ENCODE data around the gene UVSSA. TPM values are rescaled to one million over a fixed set of nuclear protein-coding genes. Genes with fewer than 3 reads are reported as not detected.

The UVSSA gene
- total RNA-seq, 2 donors from 2014 or later = 18.2 to 26.0 TPM

DNA sequence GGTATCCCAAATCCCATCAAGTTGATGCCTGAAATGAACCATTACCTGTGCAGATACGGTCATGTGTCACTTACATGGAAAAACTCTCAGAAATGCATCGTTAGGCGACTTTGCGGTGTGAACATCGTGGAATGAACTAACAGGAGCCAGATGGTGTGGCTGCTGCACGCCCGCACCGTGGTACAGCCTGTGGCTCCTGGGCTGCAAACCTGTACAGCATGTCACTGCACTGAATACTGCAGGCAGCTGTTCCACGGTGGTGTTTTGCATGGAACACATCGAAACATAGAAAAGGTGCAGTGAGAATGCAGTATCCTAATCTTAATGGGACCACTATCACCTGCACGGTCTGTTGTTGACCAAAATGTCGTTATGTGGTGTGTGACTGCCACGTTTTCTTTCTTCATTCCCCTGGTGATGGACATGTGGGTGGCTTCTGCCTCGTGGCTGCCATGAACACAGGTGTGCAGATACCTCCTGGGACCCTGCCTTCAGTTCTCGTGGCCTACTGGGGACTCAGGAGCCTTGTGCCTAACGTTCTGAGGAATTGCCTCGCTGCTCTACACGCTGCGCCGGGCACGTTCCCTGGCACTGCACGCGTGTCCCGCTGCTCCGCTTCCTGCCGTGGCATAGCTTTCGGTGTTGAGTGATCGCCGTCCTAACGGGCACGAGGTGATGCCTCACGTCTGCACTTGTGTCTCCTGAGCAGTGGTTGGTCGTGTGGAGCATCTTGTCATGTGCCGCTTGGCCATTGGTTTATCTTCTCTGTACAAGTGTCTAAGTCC lies 38.9 kb upstream of the UVSSA start:
- TF ChIP-seq, protein P1, sequence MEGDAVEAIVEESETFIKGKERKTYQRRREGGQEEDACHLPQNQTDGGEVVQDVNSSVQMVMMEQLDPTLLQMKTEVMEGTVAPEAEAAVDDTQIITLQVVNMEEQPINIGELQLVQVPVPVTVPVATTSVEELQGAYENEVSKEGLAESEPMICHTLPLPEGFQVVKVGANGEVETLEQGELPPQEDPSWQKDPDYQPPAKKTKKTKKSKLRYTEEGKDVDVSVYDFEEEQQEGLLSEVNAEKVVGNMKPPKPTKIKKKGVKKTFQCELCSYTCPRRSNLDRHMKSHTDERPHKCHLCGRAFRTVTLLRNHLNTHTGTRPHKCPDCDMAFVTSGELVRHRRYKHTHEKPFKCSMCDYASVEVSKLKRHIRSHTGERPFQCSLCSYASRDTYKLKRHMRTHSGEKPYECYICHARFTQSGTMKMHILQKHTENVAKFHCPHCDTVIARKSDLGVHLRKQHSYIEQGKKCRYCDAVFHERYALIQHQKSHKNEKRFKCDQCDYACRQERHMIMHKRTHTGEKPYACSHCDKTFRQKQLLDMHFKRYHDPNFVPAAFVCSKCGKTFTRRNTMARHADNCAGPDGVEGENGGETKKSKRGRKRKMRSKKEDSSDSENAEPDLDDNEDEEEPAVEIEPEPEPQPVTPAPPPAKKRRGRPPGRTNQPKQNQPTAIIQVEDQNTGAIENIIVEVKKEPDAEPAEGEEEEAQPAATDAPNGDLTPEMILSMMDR (IDR thresholded peaks at IDR 0.05) = no peak
- Histone ChIP-seq H3K9me3 (no peaks in the 10 kb centered on the region), H3K4me3 (no peak overlapping the region), H3K27ac (no peak overlapping the region), H3K27me3 (no peaks in the 10 kb centered on the region), H3K36me3 (replicated peaks in 1 of 2; ENCODE audit: insufficient read depth in 1 of 2, low read depth in 2 of 2) (peaks cover 4% of the 10 kb centered on the region in 2 donors), H3K4me1 (peaks cover 23% of the 10 kb centered on the region)
- WGBS, 2 donors = 92 to 96% methylated on average over 29 to 34 of the region's 34 CpGs
- no peak for ATAC-seq
- no peak for DNase-seq
- intact Hi-C loops (cut with DNase I) = no loop called here

DNA sequence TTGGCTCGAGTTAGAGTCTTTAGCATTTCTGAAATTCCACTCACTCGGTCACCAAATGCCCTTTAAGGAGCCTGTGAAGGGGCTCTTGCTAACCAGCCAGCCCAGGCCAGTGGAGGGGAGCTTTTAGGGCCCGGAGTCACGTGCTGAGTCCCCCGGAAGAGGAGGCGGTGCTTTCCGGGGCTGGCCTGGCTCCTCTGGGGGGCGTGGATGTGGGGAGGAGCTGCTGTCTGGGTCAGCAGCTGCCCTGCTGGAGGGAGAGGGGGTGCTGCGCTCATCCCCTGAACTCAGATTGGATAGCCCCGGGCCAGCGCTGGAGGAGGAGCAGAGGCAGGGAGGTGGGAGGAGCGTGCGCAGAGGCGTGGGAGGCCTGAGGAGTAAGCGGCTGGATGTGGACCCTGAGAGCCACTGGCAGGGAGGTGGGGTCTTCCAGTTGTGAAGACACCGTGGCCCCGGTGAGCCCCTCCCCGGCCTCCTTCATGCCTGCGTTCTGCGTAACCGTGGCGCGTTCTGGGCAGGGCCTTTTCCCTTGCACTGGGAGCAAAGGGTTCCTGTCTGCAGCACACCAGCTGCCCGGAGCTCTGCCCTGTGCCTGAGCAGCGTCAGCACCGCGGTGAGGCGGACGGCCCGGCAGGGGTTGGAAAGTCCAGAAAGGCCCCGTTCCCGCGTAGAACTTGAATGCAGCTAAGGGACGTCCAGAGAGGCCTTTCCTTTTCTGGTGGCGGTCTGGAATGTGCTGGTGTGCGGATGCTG lies 37.6 kb upstream of the UVSSA start:
- intact Hi-C loops (cut with DNase I) = no loop called here
- peak; percentile 56 to 81 (median 72) for DNase-seq
- Histone ChIP-seq H3K27me3 (no peaks in the 10 kb centered on the region), H3K4me3 (no peak overlapping the region), H3K27ac (peak overlapping the region in 2 of 4 donors; percentile 44 to 57), H3K4me1 (peaks cover 23% of the 10 kb centered on the region), H3K9me3 (no peaks in the 10 kb centered on the region), H3K36me3 (replicated peaks in 1 of 2; ENCODE audit: insufficient read depth in 1 of 2, low read depth in 2 of 2) (peaks cover 10 to 12% of the 10 kb centered on the region in 2 donors)
- peak; percentile 86 for ATAC-seq
- 26 to 53% methylated on average over 29 to 36 of the region's 36 CpGs for WGBS, 2 donors
- TF ChIP-seq, protein P1 (IDR thresholded peaks at IDR 0.05) = no peak

DNA sequence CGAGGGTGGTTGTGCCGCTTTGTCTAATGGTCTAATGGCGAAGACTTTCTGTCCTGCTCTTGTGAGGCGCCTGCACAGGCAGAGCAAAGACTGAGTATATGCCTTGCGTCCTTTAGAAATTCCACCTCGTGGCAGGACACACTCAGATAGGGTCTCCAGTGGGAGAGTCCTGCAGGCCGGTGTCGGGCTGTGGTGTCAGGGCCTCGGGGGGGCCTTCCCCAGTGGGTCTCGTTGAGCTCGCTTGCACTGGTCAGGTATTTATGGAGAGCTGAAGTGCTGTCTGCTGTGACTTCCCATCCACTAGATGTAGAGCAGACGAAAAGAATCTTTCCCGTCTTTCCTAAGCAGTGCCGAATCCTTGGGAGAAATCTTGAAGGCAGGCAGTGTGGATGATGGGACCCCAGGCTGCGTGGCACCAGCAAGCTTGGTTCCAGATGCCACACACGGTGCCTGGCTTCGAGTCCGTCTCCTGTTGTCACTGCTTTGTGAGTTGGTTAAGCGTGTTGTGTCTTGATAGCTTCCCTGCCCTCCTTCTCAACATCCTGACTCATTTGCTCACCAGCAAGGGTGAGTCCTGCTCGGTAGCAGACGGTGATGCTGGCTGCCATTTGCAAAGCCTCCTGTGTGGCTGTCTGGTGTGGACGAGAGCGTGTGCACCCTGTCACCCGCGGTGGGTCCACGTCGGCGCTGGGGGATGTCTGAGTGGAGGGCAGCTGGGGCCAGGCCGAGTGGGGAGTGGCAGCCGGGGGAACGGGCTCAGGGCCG lies 36.8 kb upstream of the UVSSA start:
- H3K4me3 ChIP-seq = no peak overlapping the region
- TF ChIP-seq, protein P1 (IDR thresholded peaks at IDR 0.05) = no peak
- TF ChIP-seq POLR2A (IDR thresholded peaks at IDR 0.05) = no peak
- no peaks in the 10 kb centered on the region for H3K27me3 ChIP-seq
- 77 to 97% methylated on average over 14 to 29 of the region's 32 CpGs for WGBS, 2 donors
- H3K27ac ChIP-seq = peak overlapping the region in 2 of 4 donors; percentile 44 to 57
- ATAC-seq (no peak), DNase-seq (no peak)
- H3K36me3 ChIP-seq (replicated peaks in 1 of 2; ENCODE audit: insufficient read depth in 1 of 2, low read depth in 2 of 2) = peaks cover 12 to 15% of the 10 kb centered on the region in 2 donors
- H3K9me3 ChIP-seq = no peaks in the 10 kb centered on the region
- peaks cover 23% of the 10 kb centered on the region for H3K4me1 ChIP-seq
- intact Hi-C loops (cut with DNase I) = no loop called here

DNA sequence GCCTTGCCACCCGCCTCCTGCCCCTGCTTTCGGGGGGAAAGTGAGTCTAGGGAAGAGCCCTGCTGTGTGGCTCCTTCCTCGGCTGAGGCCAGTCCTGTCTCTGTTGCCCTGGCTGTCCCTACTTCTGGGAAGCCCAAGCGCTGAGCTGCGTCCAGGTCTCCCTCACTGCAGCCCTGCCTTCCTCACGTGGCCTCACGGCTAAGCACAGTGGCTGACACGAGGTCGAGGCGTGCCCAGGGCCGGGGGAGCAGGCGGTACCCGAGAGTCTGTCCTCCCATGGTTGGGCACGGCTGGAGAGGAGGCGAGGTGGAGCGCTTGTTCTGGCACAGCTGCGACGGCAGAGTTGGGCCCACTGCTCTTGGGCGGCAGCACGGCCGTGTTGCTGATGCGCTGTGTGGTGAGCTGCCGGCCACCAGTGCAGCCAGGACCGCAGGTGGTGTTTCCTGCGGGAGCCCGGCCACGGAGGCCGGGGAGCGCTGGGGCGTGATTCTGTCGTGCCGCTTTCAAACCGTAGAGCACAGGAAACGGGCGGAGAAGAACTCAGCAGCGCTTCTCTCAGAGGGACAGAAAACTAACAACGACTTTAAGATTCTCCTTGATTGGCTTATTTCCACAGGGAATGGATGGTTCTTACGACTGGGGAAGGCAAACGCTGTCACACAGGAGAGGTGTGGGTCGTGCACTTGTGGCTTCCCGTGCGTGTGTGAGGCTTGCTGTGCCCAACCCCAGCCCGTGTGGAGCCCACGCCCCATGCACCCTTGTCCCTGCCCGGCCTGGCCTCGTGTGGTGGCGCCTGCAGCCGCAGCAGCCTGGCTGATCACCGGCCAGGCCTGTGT lies 36.0 kb upstream of the UVSSA start:
- H3K27me3 ChIP-seq = no peaks in the 10 kb centered on the region
- intact Hi-C loops (cut with DNase I) = no loop called here
- ATAC-seq (no peak), DNase-seq (no peak)
- peaks cover 23% of the 10 kb centered on the region for H3K4me1 ChIP-seq
- 85 to 89% methylated on average over 30 to 49 of the region's 49 CpGs for WGBS, 2 donors
- TF ChIP-seq, protein P1 (IDR thresholded peaks at IDR 0.05) = no peak
- no peak for TF ChIP-seq POLR2A (IDR thresholded peaks at IDR 0.05)
- H3K9me3 ChIP-seq = no peaks in the 10 kb centered on the region
- H3K27ac ChIP-seq = no peak overlapping the region
- peaks cover 12 to 20% of the 10 kb centered on the region in 2 donors for H3K36me3 ChIP-seq (replicated peaks in 1 of 2; ENCODE audit: insufficient read depth in 1 of 2, low read depth in 2 of 2)
- no peak overlapping the region for H3K4me3 ChIP-seq

All from body of pancreas (tissue), 4 donors.